Measurements from ENCODE around the gene TAAR2.

DNA sequence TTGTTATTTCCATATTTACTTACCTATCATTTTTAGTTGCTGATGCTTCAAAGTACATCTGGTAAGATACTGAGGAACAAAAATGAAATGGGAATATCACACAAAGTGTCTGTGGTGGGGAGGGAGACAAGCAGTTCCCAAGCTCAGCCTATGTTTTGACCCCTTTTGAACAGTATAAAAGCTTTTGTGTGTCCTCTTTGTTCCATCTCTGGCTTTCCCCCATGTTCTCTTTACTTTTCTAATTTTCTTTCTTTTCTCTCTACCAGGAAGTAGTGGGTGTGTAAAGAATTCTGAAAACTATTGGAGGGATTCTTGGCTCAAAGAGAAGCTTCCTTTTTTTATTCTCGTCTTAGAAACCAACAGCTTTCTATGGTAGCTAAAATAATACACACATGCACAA is 7.4 kb downstream of the TAAR2 start:
- TF ChIP-seq POLR2A (IDR thresholded peaks at IDR 0.05; ENCODE audit: borderline replicate concordance, extremely low read depth, insufficient read depth, insufficient read length) (no peak), POLR2AphosphoS5 (IDR thresholded peaks at IDR 0.05; ENCODE audit: low read depth, low read length) (no peak)
- TF ChIP-seq, protein P1, sequence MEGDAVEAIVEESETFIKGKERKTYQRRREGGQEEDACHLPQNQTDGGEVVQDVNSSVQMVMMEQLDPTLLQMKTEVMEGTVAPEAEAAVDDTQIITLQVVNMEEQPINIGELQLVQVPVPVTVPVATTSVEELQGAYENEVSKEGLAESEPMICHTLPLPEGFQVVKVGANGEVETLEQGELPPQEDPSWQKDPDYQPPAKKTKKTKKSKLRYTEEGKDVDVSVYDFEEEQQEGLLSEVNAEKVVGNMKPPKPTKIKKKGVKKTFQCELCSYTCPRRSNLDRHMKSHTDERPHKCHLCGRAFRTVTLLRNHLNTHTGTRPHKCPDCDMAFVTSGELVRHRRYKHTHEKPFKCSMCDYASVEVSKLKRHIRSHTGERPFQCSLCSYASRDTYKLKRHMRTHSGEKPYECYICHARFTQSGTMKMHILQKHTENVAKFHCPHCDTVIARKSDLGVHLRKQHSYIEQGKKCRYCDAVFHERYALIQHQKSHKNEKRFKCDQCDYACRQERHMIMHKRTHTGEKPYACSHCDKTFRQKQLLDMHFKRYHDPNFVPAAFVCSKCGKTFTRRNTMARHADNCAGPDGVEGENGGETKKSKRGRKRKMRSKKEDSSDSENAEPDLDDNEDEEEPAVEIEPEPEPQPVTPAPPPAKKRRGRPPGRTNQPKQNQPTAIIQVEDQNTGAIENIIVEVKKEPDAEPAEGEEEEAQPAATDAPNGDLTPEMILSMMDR (IDR thresholded peaks at IDR 0.05 in 2 of 3, conservative IDR thresholded peaks at IDR 0.05 in 1 of 3; ENCODE audit: borderline replicate concordance in 1 of 3, insufficient read depth in 1 of 3, low read depth in 2 of 3, low read length in 2 of 3), result no peak
- TF ChIP-seq, protein P2, sequence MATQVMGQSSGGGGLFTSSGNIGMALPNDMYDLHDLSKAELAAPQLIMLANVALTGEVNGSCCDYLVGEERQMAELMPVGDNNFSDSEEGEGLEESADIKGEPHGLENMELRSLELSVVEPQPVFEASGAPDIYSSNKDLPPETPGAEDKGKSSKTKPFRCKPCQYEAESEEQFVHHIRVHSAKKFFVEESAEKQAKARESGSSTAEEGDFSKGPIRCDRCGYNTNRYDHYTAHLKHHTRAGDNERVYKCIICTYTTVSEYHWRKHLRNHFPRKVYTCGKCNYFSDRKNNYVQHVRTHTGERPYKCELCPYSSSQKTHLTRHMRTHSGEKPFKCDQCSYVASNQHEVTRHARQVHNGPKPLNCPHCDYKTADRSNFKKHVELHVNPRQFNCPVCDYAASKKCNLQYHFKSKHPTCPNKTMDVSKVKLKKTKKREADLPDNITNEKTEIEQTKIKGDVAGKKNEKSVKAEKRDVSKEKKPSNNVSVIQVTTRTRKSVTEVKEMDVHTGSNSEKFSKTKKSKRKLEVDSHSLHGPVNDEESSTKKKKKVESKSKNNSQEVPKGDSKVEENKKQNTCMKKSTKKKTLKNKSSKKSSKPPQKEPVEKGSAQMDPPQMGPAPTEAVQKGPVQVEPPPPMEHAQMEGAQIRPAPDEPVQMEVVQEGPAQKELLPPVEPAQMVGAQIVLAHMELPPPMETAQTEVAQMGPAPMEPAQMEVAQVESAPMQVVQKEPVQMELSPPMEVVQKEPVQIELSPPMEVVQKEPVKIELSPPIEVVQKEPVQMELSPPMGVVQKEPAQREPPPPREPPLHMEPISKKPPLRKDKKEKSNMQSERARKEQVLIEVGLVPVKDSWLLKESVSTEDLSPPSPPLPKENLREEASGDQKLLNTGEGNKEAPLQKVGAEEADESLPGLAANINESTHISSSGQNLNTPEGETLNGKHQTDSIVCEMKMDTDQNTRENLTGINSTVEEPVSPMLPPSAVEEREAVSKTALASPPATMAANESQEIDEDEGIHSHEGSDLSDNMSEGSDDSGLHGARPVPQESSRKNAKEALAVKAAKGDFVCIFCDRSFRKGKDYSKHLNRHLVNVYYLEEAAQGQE (IDR thresholded peaks at IDR 0.05; ENCODE audit: low read depth), result no peak
